GM20000 (cell line): Measurements from ENCODE around the gene XXYLT1.

Source experiments
- DNase-seq: peaks from one replicate; pipeline ENCODE4 v3.0.0; 2012; ENCODE audit warnings: low spot score
- CTCF ChIP-seq: IDR thresholded peaks from 2 replicates; pipeline ENCODE4 v1.5.1; 2012; ENCODE audit warnings: mild to moderate bottlenecking, control low read depth; ENCODE audit errors: extremely low read depth, missing control alignments

Gene XXYLT1

GRCh38 chr3:195044411-195044810, 226.5 kb downstream of the XXYLT1 start:
- no peak for TF ChIP-seq CTCF
- DNase-seq = no peak

GRCh38 chr3:195043607-195044339, 227.2 kb downstream of the XXYLT1 start:
- DNase-seq = no peak
- no peak for TF ChIP-seq CTCF

GRCh38 chr3:195042743-195043606, 228.0 kb downstream of the XXYLT1 start:
- no peak for TF ChIP-seq CTCF
- DNase-seq = no peak

GRCh38 chr3:195041871-195042742, 228.9 kb downstream of the XXYLT1 start:
- no peak for TF ChIP-seq CTCF
- DNase-seq = no peak

- no peak for TF ChIP-seq CTCF
- DNase-seq = no peak
Measured at GRCh38 chr3:195040773-195041520, 230.0 kb downstream of the XXYLT1 start.

GRCh38 chr3:195040094-195040493, 230.9 kb downstream of the XXYLT1 start:
- no peak for TF ChIP-seq CTCF
- DNase-seq = no peak
